ENCODE data around the gene LRMDA.

DNA sequence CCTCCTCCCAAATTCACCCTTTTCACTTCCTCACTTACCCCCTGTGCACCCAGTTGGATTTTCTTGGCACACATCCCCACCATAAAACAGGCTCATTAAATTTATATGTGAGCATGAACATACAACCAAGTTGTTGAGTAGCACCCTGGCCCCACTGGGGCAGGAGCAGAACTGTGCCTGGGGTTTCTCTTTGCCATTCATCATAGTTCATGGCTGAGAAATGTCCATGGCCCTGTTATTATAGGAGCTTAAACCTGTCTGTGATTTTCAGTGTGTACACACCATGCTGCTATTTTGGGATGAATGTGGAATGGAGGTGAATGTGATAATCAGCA lies 618.8 kb downstream of the LRMDA start:
- TF ChIP-seq EZH2phosphoT487 (IDR thresholded peaks at IDR 0.05; ENCODE audit: borderline replicate concordance): no peak
- TF ChIP-seq POLR2AphosphoS5 (IDR thresholded peaks at IDR 0.05; ENCODE audit: low read depth, low read length): no peak
- TF ChIP-seq CTCF (IDR thresholded peaks at IDR 0.05 in 2 of 3, conservative IDR thresholded peaks at IDR 0.05 in 1 of 3; ENCODE audit: borderline replicate concordance in 1 of 3, insufficient read depth in 1 of 3, low read depth in 2 of 3, low read length in 2 of 3): no peak

Measured in HCT116 (cell line).